Thoracic aorta (tissue), 2 donors: ENCODE data around the gene GUCY1A1. TPM values are rescaled to one million over a fixed set of nuclear protein-coding genes. Genes with fewer than 3 reads are reported as not detected.

Experiments used
- ATAC-seq: fragments of 150-250 bp; one replicate; pipeline ENCODE4 v1.8.0; 2017; ENCODE audit warnings: low read depth; ENCODE audit not compliant: insufficient number of reproducible peaks, low FRiP score
- DNase-seq: peaks from one replicate; pipeline ENCODE4 v3.0.0-alpha.2; 2020; ENCODE audit warnings: low spot score
- H3K27ac ChIP-seq, 2 donors: fragments of 200-600 bp; sonication (generic); 1 replicate in 1 of 2; 2 replicates in 1 of 2; pipeline ENCODE4 v1.5.1; 2016; ENCODE audit warnings: mild to moderate bottlenecking in 2 of 2, moderate library complexity in 2 of 2
- H3K27me3 ChIP-seq: fragments of 200-600 bp; sonication (generic); replicated peaks from 2 replicates; pipeline ENCODE4 v1.6.0; 2016; ENCODE audit warnings: mild to moderate bottlenecking; ENCODE audit not compliant: insufficient read depth
- H3K36me3 ChIP-seq: fragments of 200-600 bp; sonication (generic); one replicate; pipeline ENCODE4 v1.5.1; 2016
- H3K4me1 ChIP-seq, 2 donors: fragments of 200-600 bp; sonication (generic); 1 replicate in 1 of 2; 2 replicates in 1 of 2; pipeline versions ENCODE4 v1.5.1 to v1.6.0; 2016; ENCODE audit warnings: low read depth in 2 of 2, mild to moderate bottlenecking in 1 of 2; ENCODE audit not compliant: control insufficient read depth in 1 of 2
- H3K4me3 ChIP-seq: fragments of 200-600 bp; sonication (generic); 2 replicates; pipeline ENCODE4 v1.5.1; 2016; ENCODE audit warnings: mild to moderate bottlenecking
- H3K9me3 ChIP-seq: fragments of 200-600 bp; sonication (generic); 2 replicates; pipeline ENCODE4 v1.5.1; 2016
- total RNA-seq, 2 donors: library from RNA; depleted of rRNA; stranded (reverse); fragments of >200 nt; gene quantifications; one replicate each; pipeline versions ENCODE4 v1.1.0 to v1.2.3, GENCODE V29; 2016
- TF ChIP-seq, protein P1 (sequence below): fragments of 200-600 bp; sonication (generic); IDR thresholded peaks from one replicate; pipeline ENCODE4 v1.5.1; 2019; ENCODE audit warnings: antibody characterized with exemption

GUCY1A1 gene
- total RNA-seq, 2 donors from 2014 or later = 110 to 135 TPM

- Histone ChIP-seq H3K4me1 (peaks cover 14 to 24% of the 10 kb centered on the region in 2 donors), H3K9me3 (peaks cover 5% of the 10 kb centered on the region), H3K4me3 (no peak overlapping the region), H3K27me3 (no peaks in the 10 kb centered on the region), H3K36me3 (no peaks in the 10 kb centered on the region), H3K27ac (peak overlapping the region; percentile 1 to 33)
- TF ChIP-seq, protein P1, sequence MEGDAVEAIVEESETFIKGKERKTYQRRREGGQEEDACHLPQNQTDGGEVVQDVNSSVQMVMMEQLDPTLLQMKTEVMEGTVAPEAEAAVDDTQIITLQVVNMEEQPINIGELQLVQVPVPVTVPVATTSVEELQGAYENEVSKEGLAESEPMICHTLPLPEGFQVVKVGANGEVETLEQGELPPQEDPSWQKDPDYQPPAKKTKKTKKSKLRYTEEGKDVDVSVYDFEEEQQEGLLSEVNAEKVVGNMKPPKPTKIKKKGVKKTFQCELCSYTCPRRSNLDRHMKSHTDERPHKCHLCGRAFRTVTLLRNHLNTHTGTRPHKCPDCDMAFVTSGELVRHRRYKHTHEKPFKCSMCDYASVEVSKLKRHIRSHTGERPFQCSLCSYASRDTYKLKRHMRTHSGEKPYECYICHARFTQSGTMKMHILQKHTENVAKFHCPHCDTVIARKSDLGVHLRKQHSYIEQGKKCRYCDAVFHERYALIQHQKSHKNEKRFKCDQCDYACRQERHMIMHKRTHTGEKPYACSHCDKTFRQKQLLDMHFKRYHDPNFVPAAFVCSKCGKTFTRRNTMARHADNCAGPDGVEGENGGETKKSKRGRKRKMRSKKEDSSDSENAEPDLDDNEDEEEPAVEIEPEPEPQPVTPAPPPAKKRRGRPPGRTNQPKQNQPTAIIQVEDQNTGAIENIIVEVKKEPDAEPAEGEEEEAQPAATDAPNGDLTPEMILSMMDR = no peak
- ATAC-seq (no peak), DNase-seq (no peak)
These were observed 7.5 kb upstream of the GUCY1A1 start for GRCh38 chr4:155659176-155659575.

- DNase-seq (no peak), ATAC-seq (no peak)
- no peaks in the 10 kb centered on the region for H3K36me3 ChIP-seq
- TF ChIP-seq, protein P1 = no peak
- no peak overlapping the region for H3K4me3 ChIP-seq
- peaks cover 5% of the 10 kb centered on the region for H3K9me3 ChIP-seq
- no peaks in the 10 kb centered on the region for H3K27me3 ChIP-seq
- no peak overlapping the region for H3K27ac ChIP-seq
- H3K4me1 ChIP-seq = peaks cover 21 to 37% of the 10 kb centered on the region in 2 donors
These were observed 6.2 kb upstream of the GUCY1A1 start for GRCh38 chr4:155660436-155660835.

DNA sequence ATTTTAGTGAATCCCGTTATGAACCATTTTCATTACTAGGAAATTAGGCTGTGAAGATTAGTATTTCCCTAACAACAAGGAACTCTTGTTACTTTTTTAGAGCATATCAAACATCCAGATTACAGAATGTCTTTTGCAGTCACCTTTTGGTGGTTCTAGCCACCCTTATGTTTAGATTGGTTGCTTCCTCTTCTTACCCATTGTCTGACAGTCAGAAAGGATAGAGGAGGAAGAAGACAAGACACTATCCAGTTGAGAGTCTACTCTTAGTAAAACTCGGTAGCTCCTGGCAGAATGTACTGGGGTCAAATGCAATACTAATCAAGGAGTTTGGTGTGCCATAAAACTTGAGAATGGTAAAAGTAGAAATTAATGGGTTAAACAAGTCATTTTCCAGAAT lies 1.6 kb upstream of the GUCY1A1 start:
- no peaks in the 10 kb centered on the region for H3K27me3 ChIP-seq
- H3K4me3 ChIP-seq = no peak overlapping the region
- TF ChIP-seq, protein P1 = no peak
- H3K36me3 ChIP-seq = no peaks in the 10 kb centered on the region
- H3K27ac ChIP-seq = peak overlapping the region; percentile 37 to 83
- peaks cover 8 to 36% of the 10 kb centered on the region in 2 donors for H3K4me1 ChIP-seq
- ATAC-seq (no peak), DNase-seq (no peak)
- H3K9me3 ChIP-seq = no peaks in the 10 kb centered on the region

GRCh38 chr4:155667222-155667567 lies 547 bp downstream of the GUCY1A1 start:
- peak; percentile 10 for ATAC-seq
- TF ChIP-seq, protein P1 = no peak
- H3K36me3 ChIP-seq = no peaks in the 10 kb centered on the region
- H3K9me3 ChIP-seq = no peaks in the 10 kb centered on the region
- peak overlapping the region; percentile 73 for H3K4me3 ChIP-seq
- DNase-seq = no peak
- H3K27ac ChIP-seq = peak overlapping the region; percentile 83 to 94
- H3K27me3 ChIP-seq = no peaks in the 10 kb centered on the region
- H3K4me1 ChIP-seq = peaks cover 7 to 49% of the 10 kb centered on the region in 2 donors

DNA sequence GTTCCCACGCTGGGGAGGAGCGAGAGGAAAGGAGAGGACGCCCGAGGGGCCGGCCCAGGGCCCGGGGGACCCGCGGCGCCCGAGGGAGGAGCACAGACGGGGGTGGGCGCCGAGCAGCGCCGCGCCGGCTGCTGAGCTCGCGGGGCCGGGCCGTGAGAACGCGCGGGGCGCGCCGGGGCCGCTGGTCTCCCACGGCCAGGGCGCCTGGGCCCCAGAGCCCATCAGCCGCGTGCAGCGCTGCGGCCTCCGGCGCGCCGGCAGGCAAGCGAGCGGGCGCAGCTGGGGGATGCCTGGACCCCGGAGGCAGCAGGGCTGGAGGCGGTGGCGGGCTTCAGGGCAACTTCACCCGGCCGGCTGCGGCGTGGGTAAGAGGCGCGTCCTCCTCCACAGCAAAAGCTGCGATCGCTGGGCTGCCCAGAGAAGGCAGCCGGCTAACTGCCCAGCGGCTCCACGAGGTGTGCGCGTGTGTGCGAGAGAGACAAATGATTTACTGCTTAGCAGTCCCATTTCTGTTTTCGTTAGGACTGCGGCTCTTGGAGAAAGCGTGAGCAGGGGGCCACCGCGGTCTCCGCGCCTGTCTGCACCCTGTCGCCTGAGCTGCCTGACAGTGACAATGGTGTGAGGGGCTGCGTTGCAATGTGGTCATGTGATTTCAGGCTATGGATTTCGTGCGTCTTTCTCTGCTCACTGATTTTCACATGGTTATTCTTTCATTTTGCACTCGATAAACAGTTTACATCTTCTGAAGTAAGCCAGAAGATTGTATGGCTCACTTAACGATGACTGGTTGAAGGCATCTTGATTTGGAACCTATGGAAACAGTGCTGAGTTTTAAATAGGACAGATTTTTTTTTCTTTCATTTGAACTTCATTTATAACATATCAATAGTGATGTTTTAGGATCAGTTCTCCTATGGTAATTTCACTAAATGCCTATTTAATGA lies 1.2 kb downstream of the GUCY1A1 start:
- no peaks in the 10 kb centered on the region for H3K36me3 ChIP-seq
- TF ChIP-seq, protein P1 = no peak
- no peaks in the 10 kb centered on the region for H3K9me3 ChIP-seq
- ATAC-seq (peak; percentile 41), DNase-seq (no peak)
- H3K27ac ChIP-seq = peak overlapping the region; percentile 83 to 94
- H3K4me1 ChIP-seq = peaks cover 13 to 55% of the 10 kb centered on the region in 2 donors
- H3K27me3 ChIP-seq = no peaks in the 10 kb centered on the region
- peak overlapping the region; percentile 73 for H3K4me3 ChIP-seq
